NCI-H146 (cell line): ENCODE data around the gene AKAP8.
"Not testable (repeated sequence)": the region's sequence is repeated elsewhere in the genome, so short reads cannot be mapped to it uniquely, and the experiment has no call there.

Experiments used
- DNase-seq: peaks from one replicate; lab custom pipeline; 2025; lab: John Stamatoyannopoulos, UW

Gene AKAP8

DNA sequence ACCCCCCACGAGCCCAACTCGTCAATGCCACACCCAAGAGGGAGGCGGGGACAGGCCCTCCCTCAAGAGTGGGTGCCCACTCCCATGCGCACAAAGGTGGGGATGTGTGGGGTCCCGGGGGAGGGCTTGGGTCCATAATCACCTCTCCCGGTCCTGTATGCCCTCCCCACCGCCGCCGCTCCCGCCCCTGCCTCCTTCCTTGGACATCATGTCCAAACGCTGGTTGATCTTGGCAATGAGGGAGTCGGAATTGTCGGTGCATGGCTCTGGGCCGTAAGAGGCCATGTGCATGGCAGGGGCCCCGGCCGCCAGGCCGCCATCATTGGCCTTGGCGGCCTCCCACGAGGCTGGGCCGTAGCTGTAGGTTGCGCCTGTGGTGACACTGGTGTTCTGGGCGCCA, 5.9 kb downstream of the AKAP8 start:
- DNase-seq = no peak

DNA sequence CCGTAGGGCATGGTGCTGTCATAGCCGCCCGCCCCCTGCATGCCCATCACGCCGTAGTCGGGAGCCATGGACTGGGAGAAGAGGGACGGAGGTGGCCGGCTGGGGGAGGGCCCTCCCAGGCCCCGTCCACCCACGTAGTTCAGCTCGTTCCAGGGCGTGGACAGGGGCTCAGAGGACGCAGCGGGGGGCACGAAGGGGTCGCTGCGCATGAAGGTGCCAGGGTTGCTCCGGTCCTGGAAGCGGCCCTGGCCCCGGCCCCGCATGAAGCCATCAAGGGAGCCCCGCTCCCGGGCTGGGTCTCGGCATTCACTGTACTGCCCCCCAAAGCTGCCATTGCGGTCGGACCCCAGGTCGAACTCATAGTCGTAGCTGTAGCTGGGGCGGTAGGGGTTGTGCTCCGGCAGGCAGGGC, 6.7 kb downstream of the AKAP8 start:
- no peak for DNase-seq

DNA sequence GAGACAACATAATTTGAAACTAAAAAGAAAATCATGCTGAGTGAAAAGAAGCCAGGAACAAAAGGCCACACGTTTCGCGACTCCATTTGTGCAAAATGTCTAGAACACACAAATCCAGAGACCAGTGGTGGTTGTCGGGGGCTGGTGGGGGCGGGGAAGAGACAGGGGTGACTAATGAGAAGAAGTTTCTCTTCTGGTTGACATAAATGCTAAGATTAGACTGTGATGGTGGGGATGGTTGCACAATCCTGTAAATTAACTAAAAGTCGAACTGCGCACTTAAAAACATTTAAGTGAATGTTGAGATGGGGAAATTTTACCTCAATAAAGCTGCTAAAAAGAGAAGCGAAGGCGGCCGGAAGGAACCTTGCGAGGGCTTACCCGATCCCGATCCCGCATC, 7.1 kb downstream of the AKAP8 start:
- DNase-seq = no peak

DNA sequence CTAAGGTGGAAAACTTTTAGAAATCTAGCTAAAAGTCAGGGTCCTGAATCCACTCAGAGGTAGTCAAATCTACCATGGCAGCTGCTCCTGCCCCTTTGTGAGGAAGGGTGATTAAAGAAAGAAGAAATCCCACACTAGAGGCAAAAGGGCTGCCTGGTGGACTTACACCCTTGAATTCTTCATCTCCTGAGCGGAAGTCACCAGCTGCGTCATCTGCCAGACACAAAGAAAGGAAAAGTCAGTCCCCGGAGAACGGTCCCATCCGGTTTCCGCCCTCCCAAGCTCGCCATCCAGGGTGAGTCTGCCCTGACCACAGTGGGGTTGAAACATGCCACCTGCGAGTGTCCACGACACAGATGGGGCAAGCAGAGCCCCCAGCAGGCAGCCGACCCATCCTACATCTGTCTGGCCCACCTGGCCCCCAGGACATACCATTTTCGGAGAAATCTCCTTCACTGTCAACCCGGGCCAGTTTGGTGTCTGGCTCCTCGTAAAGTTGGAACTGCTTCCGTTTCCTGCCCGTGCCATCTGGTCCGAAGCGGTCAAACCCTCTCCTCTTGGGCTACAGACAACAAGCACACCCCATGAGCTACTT, 7.7 kb downstream of the AKAP8 start:
- DNase-seq = no peak

DNA sequence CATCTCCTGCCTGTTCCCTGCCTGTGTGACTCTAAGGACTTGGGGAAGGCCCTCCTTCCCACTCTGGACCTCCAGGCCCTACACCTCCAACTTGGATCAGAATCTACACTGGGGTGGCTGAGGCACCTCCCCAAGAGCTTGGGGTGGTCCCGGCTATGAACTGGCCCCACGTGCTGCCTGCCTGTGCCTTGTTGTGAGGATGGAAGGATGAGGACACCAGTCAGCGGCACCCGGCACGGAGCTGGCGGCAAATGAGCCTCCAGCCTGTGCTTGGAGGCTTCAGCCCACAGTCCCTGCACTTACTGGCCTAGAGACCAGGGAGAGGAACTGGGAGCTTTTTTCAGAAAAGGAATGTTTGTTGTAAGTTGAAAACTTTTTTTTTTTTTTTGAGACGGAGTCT, 8.5 kb downstream of the AKAP8 start:
- DNase-seq = no peak

DNA sequence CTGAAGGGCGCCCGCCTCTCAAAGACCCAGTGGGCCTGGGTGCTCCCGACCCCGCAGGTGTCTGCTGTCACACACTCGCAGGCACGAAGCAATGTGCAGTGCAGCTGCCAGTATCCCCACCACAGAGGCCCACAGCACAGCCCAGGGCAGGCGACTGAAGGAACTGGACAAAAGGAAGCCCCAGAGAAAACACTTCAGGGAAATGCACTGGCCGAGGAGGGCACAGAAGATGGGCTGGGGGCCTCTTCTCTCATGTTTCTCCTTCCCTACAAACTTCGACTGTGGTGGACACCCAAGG, 10.0 kb downstream of the AKAP8 start:
- no peak for DNase-seq

DNA sequence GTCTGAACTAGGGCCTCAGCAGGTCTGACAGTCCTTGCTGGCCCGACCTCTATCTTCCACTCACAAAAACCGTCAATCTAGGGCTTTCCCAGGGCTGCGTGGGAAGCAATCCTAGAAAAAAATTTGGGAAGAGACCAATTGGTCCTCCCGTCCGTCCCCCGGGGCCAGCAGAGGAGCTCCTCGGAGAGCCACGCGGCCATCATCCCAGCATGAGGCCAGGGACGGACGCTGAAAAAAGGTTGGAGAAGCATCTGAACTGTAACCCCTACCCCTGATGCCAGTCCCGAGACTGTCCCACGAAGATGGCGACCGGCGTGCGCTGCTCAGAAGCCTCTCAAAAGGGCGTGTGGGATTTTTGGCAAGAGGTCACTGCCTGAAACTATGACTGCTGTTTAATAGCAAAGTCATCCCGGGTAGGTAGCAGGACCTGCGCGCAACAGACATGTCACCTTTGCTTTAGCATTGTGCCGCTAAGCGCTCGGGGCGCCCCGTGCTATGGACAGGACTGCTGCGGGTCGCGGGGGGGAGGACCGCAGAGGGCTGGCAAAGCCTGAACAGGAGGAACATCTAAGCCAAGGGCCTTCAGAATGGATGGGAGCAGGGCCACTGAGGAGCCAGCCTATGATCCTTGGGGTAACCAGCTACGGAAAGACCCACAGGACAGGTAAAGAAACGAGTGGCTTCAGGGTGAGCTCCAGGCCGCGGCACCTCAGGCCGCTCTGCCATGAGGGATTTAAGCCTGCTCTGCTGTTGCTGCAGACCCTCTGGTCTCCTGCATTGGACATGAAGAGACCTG, 10.6 kb downstream of the AKAP8 start:
- DNase-seq = no peak

DNA sequence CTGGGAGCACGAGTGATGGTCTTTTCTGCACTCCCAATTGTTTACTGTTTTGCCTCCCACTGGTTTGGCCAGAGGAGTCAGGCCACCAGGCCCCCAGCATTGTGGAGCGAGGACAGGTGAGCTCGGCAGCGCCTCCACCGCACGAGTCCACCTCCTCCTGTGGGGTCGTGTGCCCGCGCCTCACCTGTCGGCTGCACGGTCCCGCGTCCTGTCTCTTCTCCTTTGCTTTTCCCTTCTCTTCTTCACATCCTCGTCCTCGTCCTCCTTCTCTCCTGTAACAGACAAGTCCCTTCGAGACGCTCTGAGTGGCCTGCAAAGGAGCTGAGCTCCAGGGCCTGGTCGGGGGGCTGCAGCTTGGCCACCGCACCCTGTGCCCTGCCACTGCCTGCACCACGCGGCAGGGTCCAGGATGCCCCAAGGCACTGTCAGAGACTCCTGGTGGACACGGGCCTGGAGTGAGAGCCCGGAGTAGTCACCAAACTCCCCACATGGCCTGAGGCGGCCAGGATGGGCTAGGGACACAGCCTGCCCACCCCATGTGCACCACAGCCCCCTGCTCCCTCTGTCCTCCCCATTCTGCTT, 11.4 kb downstream of the AKAP8 start:
- DNase-seq = no peak

DNA sequence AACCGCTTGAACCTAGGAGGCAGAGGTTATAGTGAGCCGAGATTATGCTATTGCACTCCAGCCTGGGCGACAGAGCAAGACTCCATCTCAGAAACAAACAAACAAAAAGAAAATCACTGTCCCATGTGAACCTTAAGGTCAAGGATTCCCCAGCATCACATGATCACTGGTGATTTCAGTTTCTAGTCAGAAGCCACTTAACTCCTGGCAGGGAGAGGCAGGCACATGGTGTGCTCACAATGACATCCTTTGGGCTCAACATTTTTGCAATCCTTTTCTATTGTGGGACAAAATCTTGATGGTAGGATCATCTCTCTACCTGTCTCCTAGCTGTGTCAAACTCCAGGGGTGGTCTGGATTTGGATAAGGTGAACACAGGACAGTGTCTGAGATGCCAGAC, 12.1 kb downstream of the AKAP8 start:
- DNase-seq = no peak

DNA sequence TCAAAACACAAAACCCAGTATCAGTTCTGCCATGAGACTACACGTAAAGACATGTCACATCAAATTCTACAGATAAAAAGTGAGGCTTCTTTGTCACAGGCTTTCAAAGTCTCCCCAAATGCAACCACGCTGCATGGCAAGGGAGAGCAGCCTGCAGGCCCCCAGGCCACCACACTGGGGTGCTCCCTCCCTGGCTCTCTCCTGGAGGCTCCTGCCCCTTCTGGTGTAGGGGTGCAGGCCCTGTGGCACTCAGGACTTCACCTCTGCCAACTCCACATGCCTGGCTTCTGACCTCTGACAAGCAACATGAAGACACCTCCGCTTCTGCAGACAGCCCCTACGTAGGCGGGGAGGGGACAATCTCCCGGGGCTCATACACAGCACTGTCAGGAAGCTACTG, 14.3 kb downstream of the AKAP8 start:
- no peak for DNase-seq

DNA sequence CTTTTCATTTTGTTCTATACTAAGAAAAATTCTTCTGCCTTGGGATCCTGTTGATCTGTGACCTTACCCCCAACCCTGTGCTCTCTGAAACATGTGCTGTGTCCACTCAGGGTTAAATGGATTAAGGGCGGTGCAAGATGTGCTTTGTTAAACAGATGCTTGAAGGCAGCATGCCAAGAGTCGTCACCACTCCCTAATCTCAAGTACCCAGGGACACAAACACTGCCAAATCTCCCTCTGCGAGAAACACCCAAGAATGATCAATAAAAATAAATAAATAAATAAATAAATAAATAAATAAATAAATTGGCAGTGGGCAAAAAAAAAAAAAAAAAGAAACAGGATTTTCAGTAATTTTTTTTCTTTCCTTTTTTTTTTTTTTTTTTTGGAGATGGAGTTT, 15.8 kb downstream of the AKAP8 start:
- not testable (repeated sequence) for DNase-seq

DNA sequence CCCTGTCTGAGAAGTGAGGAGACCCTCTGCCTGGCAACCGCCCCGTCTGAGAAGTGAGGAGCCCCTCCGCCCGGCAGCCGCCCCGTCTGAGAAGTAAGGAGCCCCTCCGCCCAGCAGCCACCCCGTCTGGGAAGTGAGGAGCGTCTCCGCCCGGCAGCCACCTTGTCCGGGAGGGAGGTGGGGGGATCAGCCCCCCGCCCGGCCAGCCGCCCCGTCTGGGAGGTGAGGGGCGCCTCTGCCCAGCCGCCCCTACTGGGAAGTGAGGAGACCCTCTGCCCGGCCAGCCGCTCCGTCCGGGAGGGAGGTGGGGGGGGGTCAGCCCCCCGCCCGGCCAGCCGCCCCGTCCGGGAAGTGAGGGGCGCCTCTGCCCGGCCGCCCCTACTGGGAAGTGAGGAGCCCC, 16.5 kb downstream of the AKAP8 start:
- DNase-seq = not testable (repeated sequence)

DNA sequence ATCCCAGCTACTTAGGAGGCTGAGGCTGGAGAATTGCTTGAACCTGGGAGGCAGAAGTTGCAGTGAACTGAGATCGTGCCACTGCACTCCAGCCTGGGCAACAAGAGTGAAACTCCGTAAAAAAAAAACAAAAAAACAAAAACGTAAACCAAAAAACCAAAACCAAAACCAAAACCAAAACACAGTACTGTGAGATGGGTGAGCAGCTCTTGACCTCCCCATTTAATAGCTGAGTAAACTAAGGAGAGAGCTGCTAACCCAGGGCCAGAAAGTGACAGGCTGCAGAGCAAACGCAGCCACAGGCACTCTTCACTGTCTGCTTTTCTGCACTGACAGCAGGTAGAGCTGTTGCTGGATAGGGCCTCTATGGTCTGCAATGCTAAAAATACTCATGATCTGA, 19.6 kb downstream of the AKAP8 start:
- not testable (repeated sequence) for DNase-seq

DNA sequence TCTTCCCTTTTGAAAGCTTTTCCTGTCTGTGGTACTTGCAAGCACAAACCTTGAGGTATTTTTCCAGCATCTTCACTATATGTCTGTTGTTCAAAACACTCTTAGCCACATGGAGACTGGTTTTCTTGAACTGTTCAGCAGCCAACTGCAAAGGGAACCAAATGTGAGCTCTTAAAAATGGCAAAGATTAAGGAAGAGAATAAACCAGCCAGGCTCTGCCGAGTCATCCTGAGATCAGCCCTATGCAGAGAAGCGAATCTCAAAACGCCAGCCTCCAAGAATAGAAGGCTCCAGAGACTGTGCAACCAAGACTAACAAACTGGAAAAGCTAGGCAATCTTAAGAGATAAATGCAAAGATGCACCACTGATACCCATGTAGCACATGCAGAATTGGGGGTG, 20.7 kb downstream of the AKAP8 start:
- no peak for DNase-seq

DNA sequence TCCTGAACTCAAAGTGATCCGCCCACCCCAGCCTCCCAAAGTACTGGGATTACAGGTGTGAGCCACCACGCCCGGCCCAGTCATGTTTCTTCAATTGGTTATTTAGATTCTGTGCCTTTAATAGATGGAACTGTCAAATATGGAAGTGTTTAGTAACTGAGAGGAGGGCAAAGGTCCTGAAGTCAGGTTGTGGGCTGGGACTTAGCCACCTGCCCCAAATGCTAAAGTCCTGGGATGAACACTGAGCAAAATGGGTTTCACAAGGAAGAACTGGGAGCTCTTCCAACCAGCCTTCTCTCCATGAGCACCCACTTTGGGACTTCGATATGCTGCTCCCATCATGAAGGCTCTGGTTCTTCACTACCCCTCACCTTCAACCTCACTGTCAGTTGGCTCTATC, 21.7 kb downstream of the AKAP8 start:
- DNase-seq = no peak

DNA sequence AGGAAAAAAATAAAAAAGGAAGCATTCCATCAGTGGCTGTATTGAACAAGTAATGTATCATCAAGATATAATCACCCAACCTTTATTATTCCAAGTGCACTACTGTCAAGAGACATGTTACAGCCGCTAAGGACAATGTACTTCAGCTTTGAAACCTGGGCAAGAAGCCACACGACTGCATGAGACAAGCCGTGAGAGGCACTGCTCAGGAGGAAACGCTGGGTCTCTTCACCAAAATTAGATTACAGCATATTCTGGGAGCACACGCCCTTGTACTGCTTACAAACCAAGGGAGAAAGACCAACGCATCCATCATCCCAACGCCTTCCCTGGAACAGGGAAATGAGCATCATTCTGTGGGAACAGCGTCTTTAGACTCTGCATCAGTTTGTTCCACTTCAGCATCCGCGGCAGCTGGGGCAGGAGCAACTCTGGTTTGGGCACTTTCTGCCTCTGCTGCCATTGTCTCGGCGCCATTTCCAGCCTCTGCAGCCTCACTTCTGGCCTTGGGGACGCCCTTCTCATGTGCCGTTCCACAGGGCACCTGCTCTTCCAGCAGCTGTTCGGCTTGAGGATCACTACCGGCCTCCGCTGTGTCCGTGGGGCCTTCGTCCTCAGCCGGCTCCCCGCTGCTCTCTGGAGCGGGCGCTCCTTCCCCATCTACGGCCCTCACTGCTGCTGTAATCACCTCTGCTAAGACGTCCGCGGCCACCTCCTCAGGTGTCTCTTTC, 24.9 kb downstream of the AKAP8 start:
- DNase-seq = no peak

DNA sequence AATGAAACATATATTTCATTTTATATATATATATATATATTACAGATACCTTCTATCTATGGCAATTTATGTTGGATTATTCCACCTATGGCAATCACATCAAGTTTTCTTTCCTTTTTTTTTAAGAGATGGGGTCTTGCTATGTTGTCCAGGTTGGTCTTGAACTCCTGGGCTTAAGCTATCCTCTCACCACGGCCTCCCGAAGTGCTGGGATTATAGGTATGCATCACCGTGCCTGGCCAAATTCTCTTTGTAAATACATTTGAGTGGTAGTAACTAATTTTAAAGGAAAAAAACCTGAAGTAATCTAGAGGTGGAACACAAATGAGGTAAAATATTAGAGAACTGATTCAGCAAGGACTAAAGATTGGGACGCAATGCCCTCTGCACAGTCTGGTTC, 25.7 kb downstream of the AKAP8 start:
- no peak for DNase-seq

DNA sequence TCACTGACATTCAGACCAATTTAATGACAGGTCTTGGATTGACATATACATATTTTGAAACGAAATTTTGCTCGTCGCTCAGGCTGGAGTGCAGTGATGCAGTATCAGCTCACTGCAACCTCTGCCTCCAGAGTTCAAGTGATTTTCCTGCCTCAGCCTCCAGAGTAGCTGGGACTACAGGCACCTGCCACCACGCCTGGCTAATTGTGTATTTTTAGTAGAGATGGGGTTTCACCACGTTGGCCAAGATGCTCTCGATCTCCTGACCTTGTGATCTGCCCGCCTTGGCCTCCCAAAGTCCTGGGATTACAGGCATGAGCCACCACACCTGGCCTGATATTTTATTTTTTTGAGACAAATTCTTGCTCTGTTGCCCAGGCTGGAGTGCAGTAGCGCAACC, 27.1 kb downstream of the AKAP8 start:
- DNase-seq = not testable (repeated sequence)

DNA sequence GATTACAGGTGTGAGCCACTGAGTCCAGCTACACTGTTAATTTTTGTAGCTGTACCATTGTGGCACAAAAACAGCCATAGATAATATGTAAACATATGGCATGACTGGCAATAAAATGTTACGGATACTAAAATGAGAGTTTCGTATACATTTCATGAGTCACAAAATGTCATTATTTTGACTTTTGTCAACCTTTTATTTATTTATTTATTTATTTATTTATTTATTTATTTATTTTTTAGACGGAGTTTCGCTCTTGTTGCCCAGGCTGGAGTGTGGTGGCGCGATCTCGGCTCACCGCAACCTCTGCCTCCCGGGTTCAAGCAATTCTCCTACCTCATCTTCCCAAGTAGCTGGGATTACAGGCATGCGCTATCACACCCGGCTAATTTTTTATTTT, 38.3 kb downstream of the AKAP8 start:
- DNase-seq = not testable (repeated sequence)

DNA sequence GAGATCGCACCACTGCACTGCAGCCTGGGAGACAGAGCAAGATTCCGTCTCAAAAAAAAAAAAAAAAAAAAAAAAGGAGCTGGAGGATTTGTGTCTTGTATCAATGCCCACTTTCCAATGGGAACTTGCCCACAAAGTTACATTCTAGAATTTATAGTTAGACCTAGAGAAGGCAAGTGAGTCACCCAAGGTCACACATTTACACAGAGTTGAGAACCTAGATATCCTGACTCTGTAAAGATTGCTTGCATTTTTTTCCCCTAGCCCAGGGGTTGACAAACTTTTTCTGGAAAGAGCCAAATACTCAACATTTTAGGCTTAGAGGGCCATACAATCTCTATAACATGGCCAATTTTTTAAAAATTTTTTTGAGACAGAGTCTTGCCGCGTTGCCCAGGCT, 39.5 kb downstream of the AKAP8 start:
- DNase-seq = no peak

DNA sequence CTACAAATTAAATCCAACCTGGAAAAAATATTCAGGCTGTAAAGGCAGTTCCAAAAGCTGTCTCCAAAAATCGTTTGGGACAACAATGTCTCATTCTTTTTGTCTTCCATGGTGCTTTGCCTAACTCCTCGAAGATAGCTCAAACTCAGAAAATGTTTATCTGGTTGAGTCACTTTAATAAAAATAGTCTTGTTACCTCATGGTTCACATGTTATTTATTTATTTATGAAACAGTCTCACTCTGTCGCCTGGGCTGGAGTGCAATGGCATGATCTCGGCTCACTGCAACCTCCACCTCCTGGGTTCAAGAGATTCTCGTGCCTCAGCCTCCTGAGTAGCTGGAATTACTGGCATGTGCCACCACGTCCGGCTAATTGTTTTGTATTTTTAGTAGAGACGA, 42.4 kb downstream of the AKAP8 start:
- no peak for DNase-seq

DNA sequence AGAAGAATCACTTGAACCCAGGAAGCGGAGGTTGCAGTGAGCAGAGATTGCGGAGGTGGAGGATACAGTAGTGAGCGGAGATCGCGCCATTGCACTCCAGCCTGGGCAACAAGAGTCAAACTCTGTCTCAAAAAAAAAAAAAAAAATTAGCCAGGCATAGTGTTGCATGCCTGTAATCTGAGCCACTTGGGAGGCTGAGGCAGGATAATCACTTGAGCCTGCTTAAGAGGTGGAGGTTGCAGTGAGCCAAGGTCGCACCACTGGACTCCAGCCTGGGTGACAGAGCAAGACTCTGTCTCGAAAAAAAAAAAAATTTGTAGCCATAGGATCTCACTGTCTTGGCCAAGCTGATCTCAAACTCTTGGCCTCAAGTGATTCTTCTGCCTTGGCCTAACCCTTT, 43.6 kb downstream of the AKAP8 start:
- DNase-seq = not testable (repeated sequence)
